Measurements from ENCODE around the gene ZMAT3.

- TF ChIP-seq, protein P1, sequence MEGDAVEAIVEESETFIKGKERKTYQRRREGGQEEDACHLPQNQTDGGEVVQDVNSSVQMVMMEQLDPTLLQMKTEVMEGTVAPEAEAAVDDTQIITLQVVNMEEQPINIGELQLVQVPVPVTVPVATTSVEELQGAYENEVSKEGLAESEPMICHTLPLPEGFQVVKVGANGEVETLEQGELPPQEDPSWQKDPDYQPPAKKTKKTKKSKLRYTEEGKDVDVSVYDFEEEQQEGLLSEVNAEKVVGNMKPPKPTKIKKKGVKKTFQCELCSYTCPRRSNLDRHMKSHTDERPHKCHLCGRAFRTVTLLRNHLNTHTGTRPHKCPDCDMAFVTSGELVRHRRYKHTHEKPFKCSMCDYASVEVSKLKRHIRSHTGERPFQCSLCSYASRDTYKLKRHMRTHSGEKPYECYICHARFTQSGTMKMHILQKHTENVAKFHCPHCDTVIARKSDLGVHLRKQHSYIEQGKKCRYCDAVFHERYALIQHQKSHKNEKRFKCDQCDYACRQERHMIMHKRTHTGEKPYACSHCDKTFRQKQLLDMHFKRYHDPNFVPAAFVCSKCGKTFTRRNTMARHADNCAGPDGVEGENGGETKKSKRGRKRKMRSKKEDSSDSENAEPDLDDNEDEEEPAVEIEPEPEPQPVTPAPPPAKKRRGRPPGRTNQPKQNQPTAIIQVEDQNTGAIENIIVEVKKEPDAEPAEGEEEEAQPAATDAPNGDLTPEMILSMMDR (CRISPR knock-in tag; IDR thresholded peaks at IDR 0.05): no peak
- TF ChIP-seq POLR2A (IDR thresholded peaks at IDR 0.05; ENCODE audit: insufficient read depth in 1 of 2, low read depth in 2 of 2, low read length in 2 of 2) (no peak), CHD2 (IDR thresholded peaks at IDR 0.05; ENCODE audit: low read depth, low read length) (no peak), NR3C1 (CRISPR knock-in tag; IDR thresholded peaks at IDR 0.05) (no peak), BRF2 (CRISPR knock-in tag; IDR thresholded peaks at IDR 0.05) (no peak), AFF4 (CRISPR knock-in tag; IDR thresholded peaks at IDR 0.05) (no peak), BHLHE40 (IDR thresholded peaks at IDR 0.05; ENCODE audit: low read length) (no peak), ZNF589 (CRISPR knock-in tag; conservative IDR thresholded peaks at IDR 0.05) (no peak), ESRRA (CRISPR knock-in tag; IDR thresholded peaks at IDR 0.05; ENCODE audit: low read depth) (no peak)
- TF ChIP-seq, protein P2, sequence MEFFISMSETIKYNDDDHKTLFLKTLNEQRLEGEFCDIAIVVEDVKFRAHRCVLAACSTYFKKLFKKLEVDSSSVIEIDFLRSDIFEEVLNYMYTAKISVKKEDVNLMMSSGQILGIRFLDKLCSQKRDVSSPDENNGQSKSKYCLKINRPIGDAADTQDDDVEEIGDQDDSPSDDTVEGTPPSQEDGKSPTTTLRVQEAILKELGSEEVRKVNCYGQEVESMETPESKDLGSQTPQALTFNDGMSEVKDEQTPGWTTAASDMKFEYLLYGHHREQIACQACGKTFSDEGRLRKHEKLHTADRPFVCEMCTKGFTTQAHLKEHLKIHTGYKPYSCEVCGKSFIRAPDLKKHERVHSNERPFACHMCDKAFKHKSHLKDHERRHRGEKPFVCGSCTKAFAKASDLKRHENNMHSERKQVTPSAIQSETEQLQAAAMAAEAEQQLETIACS (CRISPR knock-in tag; IDR thresholded peaks at IDR 0.05): no peak
Measured at GRCh38 chr3:178971614-178972013, 100.0 kb downstream of the ZMAT3 start.
